PFSK-1 (cell line): Measurements from ENCODE around the gene APEH.

Experiments used
- FOXP2 ChIP-seq: optimal IDR thresholded peaks from 2 replicates; pipeline ENCODE3; 2011; ENCODE audit warnings: borderline replicate concordance, control low read depth, inconsistent platforms; ENCODE audit not compliant: insufficient read depth; ENCODE audit errors: extremely low read length, extremely low read depth
- POLR2AphosphoS5 ChIP-seq: IDR thresholded peaks from 2 replicates; pipeline ENCODE4 v1.6.1; 2012; ENCODE audit warnings: low read depth, mild to moderate bottlenecking, control low read depth, low read length, moderate library complexity
- SIN3A ChIP-seq: IDR thresholded peaks from 2 replicates; pipeline ENCODE4 v1.6.1; 2012; ENCODE audit warnings: mild to moderate bottlenecking, low read length, moderate library complexity, borderline replicate concordance; ENCODE audit not compliant: insufficient read depth
- TAF1 ChIP-seq: IDR thresholded peaks from 2 replicates; pipeline ENCODE4 v1.6.1; 2012; ENCODE audit warnings: low read length, control low read depth, borderline replicate concordance; ENCODE audit not compliant: insufficient read depth
- TF ChIP-seq, protein P1 (sequence below), 2 experiments: IDR thresholded peaks; 2 replicates each; pipeline versions ENCODE4 v1.6.1 to v1.8.0; 2011 to 2012; ENCODE audit warnings: low read depth in 2 of 2, low read length in 2 of 2, control low read depth in 1 of 2, inconsistent platforms in 1 of 2, mild to moderate bottlenecking in 1 of 2, moderate library complexity in 1 of 2; ENCODE audit not compliant: insufficient read depth in 1 of 2

Gene APEH

DNA sequence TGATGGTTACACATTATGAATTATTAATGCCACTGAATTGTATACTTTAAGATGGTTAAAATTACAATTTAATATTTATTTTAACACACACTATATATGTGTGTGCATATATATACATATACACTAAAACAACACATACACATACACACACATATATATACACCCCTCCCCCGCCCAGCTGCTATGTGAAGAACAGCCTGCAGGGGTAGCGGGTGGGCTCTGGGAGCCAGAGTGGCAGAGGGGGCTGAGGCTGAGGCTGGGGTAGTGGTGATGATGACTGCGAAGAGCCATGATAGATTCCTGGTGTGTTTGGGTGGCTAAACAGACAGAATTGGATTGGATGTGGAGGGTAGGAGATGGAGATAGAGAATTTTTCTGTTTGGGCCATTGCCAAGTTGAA, 39.4 kb upstream of the APEH start:
- no peak for TF ChIP-seq FOXP2
- TF ChIP-seq TAF1, result no peak
- TF ChIP-seq POLR2AphosphoS5, result no peak

GRCh38 chr3:49636883-49637609, 37.1 kb upstream of the APEH start:
- no peak for TF ChIP-seq FOXP2
- TF ChIP-seq, protein P1, sequence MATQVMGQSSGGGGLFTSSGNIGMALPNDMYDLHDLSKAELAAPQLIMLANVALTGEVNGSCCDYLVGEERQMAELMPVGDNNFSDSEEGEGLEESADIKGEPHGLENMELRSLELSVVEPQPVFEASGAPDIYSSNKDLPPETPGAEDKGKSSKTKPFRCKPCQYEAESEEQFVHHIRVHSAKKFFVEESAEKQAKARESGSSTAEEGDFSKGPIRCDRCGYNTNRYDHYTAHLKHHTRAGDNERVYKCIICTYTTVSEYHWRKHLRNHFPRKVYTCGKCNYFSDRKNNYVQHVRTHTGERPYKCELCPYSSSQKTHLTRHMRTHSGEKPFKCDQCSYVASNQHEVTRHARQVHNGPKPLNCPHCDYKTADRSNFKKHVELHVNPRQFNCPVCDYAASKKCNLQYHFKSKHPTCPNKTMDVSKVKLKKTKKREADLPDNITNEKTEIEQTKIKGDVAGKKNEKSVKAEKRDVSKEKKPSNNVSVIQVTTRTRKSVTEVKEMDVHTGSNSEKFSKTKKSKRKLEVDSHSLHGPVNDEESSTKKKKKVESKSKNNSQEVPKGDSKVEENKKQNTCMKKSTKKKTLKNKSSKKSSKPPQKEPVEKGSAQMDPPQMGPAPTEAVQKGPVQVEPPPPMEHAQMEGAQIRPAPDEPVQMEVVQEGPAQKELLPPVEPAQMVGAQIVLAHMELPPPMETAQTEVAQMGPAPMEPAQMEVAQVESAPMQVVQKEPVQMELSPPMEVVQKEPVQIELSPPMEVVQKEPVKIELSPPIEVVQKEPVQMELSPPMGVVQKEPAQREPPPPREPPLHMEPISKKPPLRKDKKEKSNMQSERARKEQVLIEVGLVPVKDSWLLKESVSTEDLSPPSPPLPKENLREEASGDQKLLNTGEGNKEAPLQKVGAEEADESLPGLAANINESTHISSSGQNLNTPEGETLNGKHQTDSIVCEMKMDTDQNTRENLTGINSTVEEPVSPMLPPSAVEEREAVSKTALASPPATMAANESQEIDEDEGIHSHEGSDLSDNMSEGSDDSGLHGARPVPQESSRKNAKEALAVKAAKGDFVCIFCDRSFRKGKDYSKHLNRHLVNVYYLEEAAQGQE (IDR thresholded peaks at IDR 0.05; ENCODE audit: insufficient read depth in 1 of 2, low read depth in 2 of 2, low read length in 2 of 2), result no peak
- no peak for TF ChIP-seq TAF1
- TF ChIP-seq SIN3A, result no peak
- no peak for TF ChIP-seq POLR2AphosphoS5

GRCh38 chr3:49638445-49638844, 35.7 kb upstream of the APEH start:
- TF ChIP-seq FOXP2 (no peak), SIN3A (no peak), TAF1 (no peak), POLR2AphosphoS5 (no peak)
- TF ChIP-seq, protein P1 (IDR thresholded peaks at IDR 0.05; ENCODE audit: insufficient read depth in 1 of 2, low read depth in 2 of 2, low read length in 2 of 2), result no peak

DNA sequence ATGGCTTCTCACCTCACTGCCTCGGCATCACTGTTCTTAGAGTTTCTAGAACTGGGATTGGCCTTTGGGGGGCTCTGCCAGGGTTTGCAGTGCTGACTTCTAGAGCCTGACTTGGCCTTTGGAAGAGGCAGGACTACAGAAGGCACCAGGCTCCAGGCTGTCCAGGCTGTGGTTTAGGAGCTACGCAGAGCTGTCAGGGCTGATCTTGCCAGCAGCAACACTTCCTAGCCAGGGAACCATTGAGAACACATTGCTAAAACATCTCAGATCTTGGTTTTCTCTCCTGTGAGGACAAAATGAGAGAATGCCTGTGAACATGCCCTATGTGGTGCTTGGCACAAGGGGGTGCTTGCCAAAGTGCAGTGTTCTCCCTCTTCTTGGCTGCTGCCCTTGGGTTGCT, 34.6 kb upstream of the APEH start:
- no peak for TF ChIP-seq FOXP2
- TF ChIP-seq POLR2AphosphoS5, result no peak
- TF ChIP-seq SIN3A, result no peak
- TF ChIP-seq TAF1, result no peak
- TF ChIP-seq, protein P1 (IDR thresholded peaks at IDR 0.05; ENCODE audit: insufficient read depth in 1 of 2, low read depth in 2 of 2, low read length in 2 of 2), result no peak

DNA sequence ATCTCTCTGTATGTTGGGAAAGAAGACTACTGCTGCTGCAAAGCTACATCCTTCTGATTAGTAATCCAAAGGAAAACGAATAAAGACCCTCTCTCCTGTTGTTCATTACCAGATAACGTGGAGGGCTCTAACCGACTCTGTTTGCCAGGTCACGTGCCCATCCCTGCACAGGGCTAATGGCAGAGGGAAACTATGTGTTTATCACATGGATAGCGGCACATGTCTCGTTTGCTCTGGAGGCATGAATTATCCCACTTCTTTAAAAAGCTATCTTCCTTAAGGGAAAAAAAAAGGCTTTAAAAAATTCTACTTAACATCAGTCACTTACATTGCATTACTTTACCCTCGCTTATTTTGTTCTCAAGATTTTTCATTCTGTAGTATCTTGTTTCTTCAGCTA, 32.9 kb upstream of the APEH start:
- TF ChIP-seq, protein P1 (IDR thresholded peaks at IDR 0.05; ENCODE audit: insufficient read depth in 1 of 2, low read depth in 2 of 2, low read length in 2 of 2), result no peak
- TF ChIP-seq SIN3A (no peak), FOXP2 (no peak), TAF1 (no peak), POLR2AphosphoS5 (no peak)
